Activated CD4-positive, alpha-beta T cell treated with anti-CD3 and anti-CD28 coated beads for 48 hours (primary cell): Measurements from ENCODE around the gene GAK.

Experiments used
- DNase-seq: peaks from one replicate; pipeline ENCODE4 v3.0.0-alpha.2; 2020

GAK gene

GRCh38 chr4:827209-828081, 104.7 kb downstream of the GAK start:
- no peak for DNase-seq

GRCh38 chr4:826508-827208, 105.5 kb downstream of the GAK start:
- no peak for DNase-seq

GRCh38 chr4:825971-826330, 106.2 kb downstream of the GAK start, which contains the start of gene CPLX1:
TSS of gene CPLX1 (minus strand) at chr4:826129. CDS start at chr4:824522, 1,607 bp downstream.
- DNase-seq = peak; percentile 42

- DNase-seq = no peak
These were observed 106.8 kb downstream of the GAK start for GRCh38 chr4:825063-825970.

- DNase-seq = no peak
These were observed 107.6 kb downstream of the GAK start for GRCh38 chr4:824461-825062.

GRCh38 chr4:823761-824460, 108.2 kb downstream of the GAK start:
- DNase-seq = no peak

- DNase-seq = no peak
These were observed 108.8 kb downstream of the GAK start for GRCh38 chr4:823176-823760.

GRCh38 chr4:822361-823175, 109.5 kb downstream of the GAK start:
- DNase-seq = no peak

- no peak for DNase-seq
These were observed 110.5 kb downstream of the GAK start for GRCh38 chr4:821631-822030.

- DNase-seq = no peak
These were observed 110.9 kb downstream of the GAK start for GRCh38 chr4:821181-821591.

GRCh38 chr4:820230-821172, 111.6 kb downstream of the GAK start:
- DNase-seq = no peak

GRCh38 chr4:819401-820229, 112.5 kb downstream of the GAK start:
- DNase-seq = no peak

GRCh38 chr4:818106-818921, 113.8 kb downstream of the GAK start:
- no peak for DNase-seq

- DNase-seq = no peak
These were observed 116.5 kb downstream of the GAK start for GRCh38 chr4:815464-816146.

GRCh38 chr4:814312-814850, 117.7 kb downstream of the GAK start:
- no peak for DNase-seq

- no peak for DNase-seq
These were observed 118.2 kb downstream of the GAK start for GRCh38 chr4:813900-814299.
